GM19467 (cell line): ENCODE data around the gene POU5F1.
"Not testable (repeated sequence)": the region's sequence is repeated elsewhere in the genome, so short reads cannot be mapped to it uniquely, and the experiment has no call there.

Source experiments
- ATAC-seq: cut with Tn5 transposase; IDR thresholded peaks from one replicate; pipeline ENCODE4 v1.9.1; 2021; ENCODE audit warnings: mild to moderate bottlenecking, moderate library complexity; ENCODE audit not compliant: unreplicated experiment

Gene POU5F1

GRCh38 chr6:31170600-31170881 is at the start of gene POU5F1:
Gene POU5F1 (minus strand): TSS chr6:31170682. CDS start chr6:31170620, 62 bp downstream.
- no peak for ATAC-seq

GRCh38 chr6:31216208-31216898 is 45.9 kb upstream of the POU5F1 start:
- ATAC-seq: no peak

GRCh38 chr6:31215216-31215615 is 44.7 kb upstream of the POU5F1 start:
- not testable (repeated sequence) for ATAC-seq

GRCh38 chr6:31214516-31214915 is 44.0 kb upstream of the POU5F1 start:
- no peak for ATAC-seq

GRCh38 chr6:31210741-31211532 is 40.5 kb upstream of the POU5F1 start:
- no peak for ATAC-seq

- ATAC-seq: no peak
These were observed 39.6 kb upstream of the POU5F1 start for GRCh38 chr6:31210123-31210522.

- no peak for ATAC-seq
These were observed 38.7 kb upstream of the POU5F1 start for GRCh38 chr6:31209137-31209536.

- no peak for ATAC-seq
These were observed 38.0 kb upstream of the POU5F1 start for GRCh38 chr6:31208506-31208905.

GRCh38 chr6:31205638-31206037 is 35.2 kb upstream of the POU5F1 start:
- ATAC-seq: no peak

GRCh38 chr6:31204751-31205145 is 34.3 kb upstream of the POU5F1 start:
- ATAC-seq: no peak

GRCh38 chr6:31203345-31203979 is 33.0 kb upstream of the POU5F1 start:
- ATAC-seq: peak; percentile 45

- ATAC-seq: no peak
These were observed 32.0 kb upstream of the POU5F1 start for GRCh38 chr6:31202259-31203166.

GRCh38 chr6:31199105-31199452 is 28.6 kb upstream of the POU5F1 start:
- ATAC-seq: not testable (repeated sequence)

GRCh38 chr6:31197559-31198305 is 27.2 kb upstream of the POU5F1 start:
- peak; percentile 54 for ATAC-seq

GRCh38 chr6:31196251-31197022 is 26.0 kb upstream of the POU5F1 start:
- not testable (repeated sequence) for ATAC-seq

GRCh38 chr6:31195308-31195979 is 25.0 kb upstream of the POU5F1 start:
- ATAC-seq: not testable (repeated sequence)

- no peak for ATAC-seq
These were observed 23.8 kb upstream of the POU5F1 start for GRCh38 chr6:31194061-31194834.

GRCh38 chr6:31193206-31193605 is 22.7 kb upstream of the POU5F1 start:
- ATAC-seq: no peak
